Ishikawa (cell line): Measurements from ENCODE around the gene PRRT2.

Source experiments
- CEBPB ChIP-seq: IDR thresholded peaks from 2 replicates; pipeline ENCODE4 v1.6.1; 2012
- CREB1 ChIP-seq: IDR thresholded peaks from 2 replicates; pipeline ENCODE4 v1.6.1; 2012; ENCODE audit warnings: low read depth
- EGR1 ChIP-seq: IDR thresholded peaks from 2 replicates; pipeline ENCODE4 v1.6.1; 2012
- EP300 ChIP-seq: IDR thresholded peaks from 2 replicates; pipeline ENCODE4 v1.6.1; 2012; ENCODE audit warnings: borderline replicate concordance
- FOXM1 ChIP-seq: IDR thresholded peaks from 2 replicates; pipeline ENCODE4 v1.6.1; 2012; ENCODE audit warnings: low read depth, borderline replicate concordance
- RAD21 ChIP-seq: IDR thresholded peaks from 2 replicates; pipeline ENCODE4 v1.6.1; 2012; ENCODE audit warnings: low read depth
- REST ChIP-seq: IDR thresholded peaks from 2 replicates; pipeline ENCODE4 v1.6.1; 2012; ENCODE audit warnings: low read depth, mild to moderate bottlenecking
- TCF12 ChIP-seq: IDR thresholded peaks from 2 replicates; pipeline ENCODE4 v1.6.1; 2012; ENCODE audit warnings: low read depth
- YY1 ChIP-seq: IDR thresholded peaks from 2 replicates; pipeline ENCODE4 v1.6.1; 2012; ENCODE audit warnings: low read depth
- ZBTB7A ChIP-seq: IDR thresholded peaks from 2 replicates; pipeline ENCODE4 v1.6.1; 2012; ENCODE audit warnings: low read depth
- TF ChIP-seq, protein P1 (sequence below): IDR thresholded peaks from 2 replicates; pipeline ENCODE4 v1.6.1; 2012

DNA sequence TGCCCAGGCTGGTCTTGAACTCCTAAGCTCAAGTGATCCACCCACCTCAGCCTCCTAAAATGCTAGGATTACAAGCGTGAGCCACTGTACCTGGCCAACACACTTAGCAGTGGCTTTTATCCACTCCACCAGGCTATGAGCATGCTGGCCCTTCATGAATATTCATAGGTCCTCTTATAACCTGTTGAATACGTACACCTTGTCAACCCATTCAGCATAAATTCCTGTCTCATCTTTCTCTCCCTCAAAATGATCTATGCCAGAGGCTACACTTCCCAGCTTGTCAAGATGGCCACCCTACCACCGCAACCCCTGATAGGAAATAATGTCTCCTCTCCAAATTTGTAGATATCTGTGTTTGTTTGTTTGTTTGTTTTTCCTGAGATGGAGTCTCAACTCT is 44.9 kb upstream of the PRRT2 start:
- no peak for TF ChIP-seq RAD21
- TF ChIP-seq FOXM1 = no peak
- TF ChIP-seq EGR1 = no peak
- TF ChIP-seq EP300 = no peak
- TF ChIP-seq TCF12 = no peak
- no peak for TF ChIP-seq CREB1
- no peak for TF ChIP-seq REST
- TF ChIP-seq, protein P1, sequence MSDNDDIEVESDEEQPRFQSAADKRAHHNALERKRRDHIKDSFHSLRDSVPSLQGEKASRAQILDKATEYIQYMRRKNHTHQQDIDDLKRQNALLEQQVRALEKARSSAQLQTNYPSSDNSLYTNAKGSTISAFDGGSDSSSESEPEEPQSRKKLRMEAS = no peak
- TF ChIP-seq CEBPB = no peak
- TF ChIP-seq YY1 = no peak
- no peak for TF ChIP-seq ZBTB7A
